IMR-90 (cell line): ENCODE results near the gene ME1.

Source experiments
- CTCF ChIP-seq: conservative IDR thresholded peaks from 2 replicates; pipeline ENCODE4 v1.5.1; 2012; ENCODE audit warnings: mild to moderate bottlenecking, low read depth, low read length, improper control_type of control experiment
- ELK1 ChIP-seq: fragments of 150-350 bp; IDR thresholded peaks from 2 replicates; pipeline ENCODE4 v1.6.1; 2016; ENCODE audit warnings: low read depth, mild to moderate bottlenecking, low read length, moderate library complexity, borderline replicate concordance
- SMC3 ChIP-seq: fragments of 150-350 bp; IDR thresholded peaks from 2 replicates; pipeline ENCODE4 v1.6.1; 2016; ENCODE audit warnings: low read depth, mild to moderate bottlenecking, antibody characterized with exemption, low read length, moderate library complexity

GRCh38 chr6:83314693-83315092 lies 116.2 kb downstream of the ME1 start:
- TF ChIP-seq CTCF (no peak), SMC3 (no peak), ELK1 (no peak)
